ENCODE measurements around the gene IFNA6.

GRCh38 chr9:21381448-21382339, 31.0 kb upstream of the IFNA6 start:
- TF ChIP-seq CTCF (conservative IDR thresholded peaks at IDR 0.05; ENCODE audit: low read depth, low read length) (no peak), EZH2 (IDR thresholded peaks at IDR 0.05; ENCODE audit: borderline replicate concordance, low read depth, low read length, poor library complexity, severe bottlenecking) (no peak)
